B cell (primary cell): ENCODE data around the gene SELENOF. TPM values are rescaled to one million over a fixed set of nuclear protein-coding genes. Genes with fewer than 3 reads are reported as not detected.

Experiments
- ATAC-seq: fragments of 200-7000 bp; cut with Tn5 transposase; one replicate; pipeline ENCODE4 v1.10.0; 2021; ENCODE audit warnings: low read depth, mild to moderate bottlenecking, moderate number of reproducible peaks, moderate library complexity
- CTCF ChIA-PET: fragments of 350-600 bp; sonication (Branson Sonifier 250); formaldehyde crosslinking; loops from one replicate; lab custom pipeline; 2021; ENCODE audit warnings: antibody characterized with exemption, inconsistent platforms; lab: Charles Lee
- POLR2A ChIA-PET: fragments of 350-600 bp; sonication (Branson Sonifier 250); formaldehyde crosslinking; loops from one replicate; lab custom pipeline; 2021; ENCODE audit warnings: antibody characterized with exemption; lab: Charles Lee
- DNase-seq: peaks from one replicate; pipeline ENCODE4 v3.0.0; 2013
- H2AFZ ChIP-seq: 2 replicates; pipeline ENCODE4 v1.6.1; 2012; ENCODE audit warnings: mild to moderate bottlenecking, low read depth, low read length; ENCODE audit not compliant: insufficient read depth, poor library complexity, severe bottlenecking
- H3K27ac ChIP-seq, 2 donors: 1 replicate in 1 of 2; 2 replicates in 1 of 2; pipeline ENCODE4 v1.5.1; 2012 to 2013; ENCODE audit warnings: low read length in 2 of 2, mild to moderate bottlenecking in 2 of 2, moderate library complexity in 1 of 2
- H3K27me3 ChIP-seq, 4 experiments: fragments of 200-600 bp in 1 of 4; sonication (generic) in 1 of 4; replicated peaks in 1 of 4; 1 replicate in 2 of 4; 2 replicates in 2 of 4; pipeline versions ENCODE4 v1.6.1 to v1.7.0; 2013 to 2016; ENCODE audit warnings: low read length in 3 of 4, mild to moderate bottlenecking in 2 of 4, mixed read lengths in 1 of 4, moderate library complexity in 1 of 4; ENCODE audit not compliant: insufficient read depth in 4 of 4, control insufficient read depth in 3 of 4; ENCODE audit errors: control extremely low read depth in 1 of 4
- H3K36me3 ChIP-seq, 2 experiments: replicated peaks in 1 of 2; 1 replicate in 1 of 2; 2 replicates in 1 of 2; pipeline versions ENCODE4 v1.6.1 to v1.7.1; 2013; ENCODE audit warnings: low read length in 1 of 2; ENCODE audit not compliant: insufficient read depth in 2 of 2, control insufficient read depth in 1 of 2; ENCODE audit errors: control extremely low read depth in 1 of 2, extremely low read depth in 1 of 2
- H3K4me1 ChIP-seq, 2 donors: fragments of 200-600 bp in 1 of 2; sonication (generic) in 1 of 2; 1 replicate in 1 of 2; 2 replicates in 1 of 2; pipeline versions ENCODE4 v1.5.1 to v1.6.1; 2013 to 2017; ENCODE audit warnings: low read length in 2 of 2; ENCODE audit not compliant: control insufficient read depth in 2 of 2, insufficient read depth in 2 of 2
- H3K4me2 ChIP-seq: replicated peaks from 2 replicates; pipeline ENCODE3; 2012; ENCODE audit warnings: mild to moderate bottlenecking, low read depth, low read length; ENCODE audit not compliant: poor library complexity, severe bottlenecking
- H3K4me3 ChIP-seq, 5 experiments: fragments of 200-600 bp in 1 of 5; sonication (generic) in 1 of 5; 1 replicate in 3 of 5; 2 replicates in 2 of 5; pipeline versions ENCODE4 v1.5.1 to v1.7.0; 2011 to 2016; ENCODE audit warnings: low read length in 4 of 5, mild to moderate bottlenecking in 4 of 5, low read depth in 2 of 5, control low read depth in 1 of 5, moderate library complexity in 1 of 5; ENCODE audit not compliant: insufficient read depth in 1 of 5; ENCODE audit errors: control extremely low read depth in 1 of 5, extremely low read depth in 1 of 5
- H3K79me2 ChIP-seq: fragments of 200-600 bp; sonication (generic); one replicate; pipeline ENCODE4 v1.6.0; 2016; ENCODE audit warnings: low read length; ENCODE audit not compliant: control insufficient read depth, insufficient read depth
- H3K9ac ChIP-seq: fragments of 200-600 bp; sonication (generic); 2 replicates; pipeline ENCODE4 v1.6.1; 2017; ENCODE audit warnings: mild to moderate bottlenecking, low read length, moderate library complexity
- H3K9me3 ChIP-seq, 3 donors: one replicate each; pipeline versions ENCODE4 v1.6.1 to v1.7.1; 2013; ENCODE audit warnings: low read length in 2 of 3; ENCODE audit not compliant: control insufficient read depth in 2 of 3, insufficient read depth in 1 of 3; ENCODE audit errors: control extremely low read depth in 1 of 3
- H4K20me1 ChIP-seq: 2 replicates; pipeline ENCODE4 v1.6.0; 2012; ENCODE audit warnings: mild to moderate bottlenecking, low read length; ENCODE audit not compliant: insufficient read depth, control insufficient read depth, poor library complexity, severe bottlenecking
- H3K27ac Mint-ChIP-seq: one replicate; pipeline ENCODE4 v1.8.0; 2021; ENCODE audit warnings: mixed read lengths
- H3K27me3 Mint-ChIP-seq: one replicate; pipeline ENCODE4 v1.8.0; 2021; ENCODE audit warnings: mixed read lengths
- H3K4me1 Mint-ChIP-seq: one replicate; pipeline ENCODE4 v1.8.0; 2021; ENCODE audit warnings: mixed read lengths
- H3K4me3 Mint-ChIP-seq: one replicate; pipeline ENCODE4 v1.8.0; 2021; ENCODE audit warnings: mixed read lengths
- H3K9me3 Mint-ChIP-seq: one replicate; pipeline ENCODE4 v1.8.0; 2022; ENCODE audit warnings: mixed read lengths; ENCODE audit not compliant: insufficient read depth
- EZH2 ChIP-seq: IDR thresholded peaks from 2 replicates; pipeline ENCODE4 v1.6.1; 2012; ENCODE audit warnings: borderline replicate concordance, low read depth, mild to moderate bottlenecking, moderate library complexity, low read length; ENCODE audit not compliant: insufficient read depth, poor library complexity, severe bottlenecking
- WGBS: methylation state at CpG from one replicate; pipeline ENCODE4 v1.1.5; 2013; ENCODE audit warnings: missing lambda C conversion rate; ENCODE audit not compliant: insufficient coverage; 5-methylcytosine and 5-hydroxymethylcytosine counted together
- intact Hi-C: fragments of 100-400 bp; cut with micrococcal nuclease; formaldehyde crosslinking; loops from one replicate; pipeline ENCODE4 v1.10.0; 2022
- polyA plus RNA-seq: library from polyadenylated mRNA; depleted of rRNA; stranded (reverse); fragments of >200 nt; gene quantifications from 2 replicates; pipeline ENCODE4 v1.2.3, GENCODE V29; 2012
- total RNA-seq, 2 donors: library from RNA; stranded (reverse); fragments of 120-200 nt in 1 of 2; gene quantifications; 1 replicate in 1 of 2; 2 replicates in 1 of 2; pipeline versions ENCODE4 v1.2.3 to v1.2.4, GENCODE V29; 2013 to 2022
- TF ChIP-seq, protein P1 (sequence below): fragments of 200-600 bp; IDR thresholded peaks from one replicate; pipeline ENCODE4 v1.8.0; 2022; ENCODE audit warnings: antibody characterized with exemption, mild to moderate bottlenecking

SELENOF gene
- total and polyA plus RNA-seq, 2 donors (not counting 1 experiment from before 2014, with no cell fraction given) = 113 to 185 TPM

DNA sequence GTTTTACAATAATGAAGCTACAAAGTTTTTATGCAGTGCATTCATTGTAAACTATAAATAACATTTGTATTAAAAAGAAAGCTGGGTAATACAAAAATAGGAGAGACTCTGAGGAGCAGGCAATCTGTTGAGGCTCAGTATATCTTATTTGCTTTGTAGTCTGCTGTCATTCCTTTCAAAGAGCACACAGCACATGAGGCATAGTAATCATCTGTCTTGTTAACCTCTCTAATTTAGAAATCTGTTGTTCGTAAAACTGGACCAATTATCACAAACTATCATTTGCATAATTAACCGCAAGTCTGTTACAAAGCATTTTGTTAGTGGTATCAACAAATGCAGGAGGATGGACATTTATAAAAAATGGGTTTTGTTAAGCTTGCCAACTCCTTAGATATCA, 51.0 kb downstream of the SELENOF start:
- POLR2A ChIA-PET = no interaction called here
- no peaks in the 10 kb centered on the region for H3K9me3 Mint-ChIP-seq
- no peaks in the 10 kb centered on the region for H3K27me3 ChIP-seq
- H3K27me3 Mint-ChIP-seq = no peaks in the 10 kb centered on the region
- no peak for DNase-seq
- H4K20me1 ChIP-seq = no peaks in the 10 kb centered on the region
- CTCF ChIA-PET = interaction anchor here (1.3 kb wide), 1 partner anchor 222 kb away, joined by 3 read pairs; no protein-coding TSS in a partner anchor
- H3K36me3 ChIP-seq = peaks cover 0 to 5% of the 10 kb centered on the region in 2 experiments
- no peak overlapping the region for H3K4me2 ChIP-seq
- no peak for ATAC-seq
- intact Hi-C loops = no loop called here
- no peak overlapping the region for H3K4me3 Mint-ChIP-seq
- H3K27ac Mint-ChIP-seq = no peak overlapping the region
- H3K9ac ChIP-seq = no peak overlapping the region
- H3K9me3 ChIP-seq = no peaks in the 10 kb centered on the region
- H2AFZ ChIP-seq = no peak overlapping the region
- H3K4me1 Mint-ChIP-seq = peaks cover 47% of the 10 kb centered on the region
- TF ChIP-seq EZH2 = no peak
- TF ChIP-seq, protein P1, sequence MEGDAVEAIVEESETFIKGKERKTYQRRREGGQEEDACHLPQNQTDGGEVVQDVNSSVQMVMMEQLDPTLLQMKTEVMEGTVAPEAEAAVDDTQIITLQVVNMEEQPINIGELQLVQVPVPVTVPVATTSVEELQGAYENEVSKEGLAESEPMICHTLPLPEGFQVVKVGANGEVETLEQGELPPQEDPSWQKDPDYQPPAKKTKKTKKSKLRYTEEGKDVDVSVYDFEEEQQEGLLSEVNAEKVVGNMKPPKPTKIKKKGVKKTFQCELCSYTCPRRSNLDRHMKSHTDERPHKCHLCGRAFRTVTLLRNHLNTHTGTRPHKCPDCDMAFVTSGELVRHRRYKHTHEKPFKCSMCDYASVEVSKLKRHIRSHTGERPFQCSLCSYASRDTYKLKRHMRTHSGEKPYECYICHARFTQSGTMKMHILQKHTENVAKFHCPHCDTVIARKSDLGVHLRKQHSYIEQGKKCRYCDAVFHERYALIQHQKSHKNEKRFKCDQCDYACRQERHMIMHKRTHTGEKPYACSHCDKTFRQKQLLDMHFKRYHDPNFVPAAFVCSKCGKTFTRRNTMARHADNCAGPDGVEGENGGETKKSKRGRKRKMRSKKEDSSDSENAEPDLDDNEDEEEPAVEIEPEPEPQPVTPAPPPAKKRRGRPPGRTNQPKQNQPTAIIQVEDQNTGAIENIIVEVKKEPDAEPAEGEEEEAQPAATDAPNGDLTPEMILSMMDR = no peak
- no CpG with 5 or more reads among the region's 2 CpGs for WGBS
- no peak overlapping the region for H3K4me3 ChIP-seq
- peaks cover 41% of the 10 kb centered on the region for H3K79me2 ChIP-seq
- H3K4me1 ChIP-seq = peaks cover 25 to 36% of the 10 kb centered on the region in 2 donors
- H3K27ac ChIP-seq = peak overlapping the region in 1 of 2 donors; percentile 13

DNA sequence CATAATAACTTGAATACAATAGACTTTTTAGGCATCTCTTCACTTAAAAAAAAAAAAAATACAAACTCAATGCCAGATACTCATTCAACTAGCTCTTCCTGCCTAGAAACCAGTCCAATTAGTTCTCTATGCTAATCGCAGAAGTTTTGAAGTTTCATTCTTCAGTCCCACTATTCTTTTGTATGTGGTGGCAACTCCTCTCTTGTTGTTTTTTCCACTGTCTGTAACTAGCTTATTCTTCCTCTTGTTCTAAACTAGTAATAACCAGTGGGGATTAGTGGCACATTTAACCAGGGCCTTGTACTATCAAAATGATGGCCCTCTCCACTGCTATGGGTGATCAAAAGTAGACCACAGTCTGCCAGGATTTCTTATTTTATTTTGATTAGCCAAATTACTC, 52.5 kb downstream of the SELENOF start:
- intact Hi-C loops = no loop called here
- peaks cover 15 to 25% of the 10 kb centered on the region in 2 donors for H3K4me1 ChIP-seq
- H3K27me3 ChIP-seq = no peaks in the 10 kb centered on the region
- H3K4me3 Mint-ChIP-seq = no peak overlapping the region
- POLR2A ChIA-PET = interaction anchor here (0.7 kb wide), 1 partner anchor 202 kb away, joined by 4 read pairs; no protein-coding TSS in a partner anchor
- no peak overlapping the region for H3K9ac ChIP-seq
- DNase-seq = peak; percentile 8
- no peak overlapping the region for H3K4me3 ChIP-seq
- H3K4me2 ChIP-seq = no peak overlapping the region
- no peaks in the 10 kb centered on the region for H3K27me3 Mint-ChIP-seq
- H2AFZ ChIP-seq = no peak overlapping the region
- peak overlapping the region; percentile 35 for H3K27ac Mint-ChIP-seq
- H3K27ac ChIP-seq = peak overlapping the region in 1 of 2 donors; percentile 69
- no peaks in the 10 kb centered on the region for H3K9me3 Mint-ChIP-seq
- peaks cover 31% of the 10 kb centered on the region for H3K79me2 ChIP-seq
- WGBS = no CpG with 5 or more reads among the region's 1 CpG
- no peaks in the 10 kb centered on the region for H4K20me1 ChIP-seq
- no peaks in the 10 kb centered on the region for H3K9me3 ChIP-seq
- ATAC-seq = no peak
- CTCF ChIA-PET = interaction anchor here (0.8 to 1.3 kb wide), 3 partner anchors 9 to 27 kb away, joined by 3 to 5 read pairs (median 3); no protein-coding TSS in a partner anchor
- TF ChIP-seq EZH2 = no peak
- TF ChIP-seq, protein P1 = no peak
- peaks cover 44% of the 10 kb centered on the region for H3K4me1 Mint-ChIP-seq
- peaks cover 0 to 5% of the 10 kb centered on the region in 2 experiments for H3K36me3 ChIP-seq
